Peyer's patch (tissue), 4 donors: Measurements from ENCODE around the gene TOMM7. TPM values are rescaled to one million over a fixed set of nuclear protein-coding genes. Genes with fewer than 3 reads are reported as not detected.

Experiments
- DNase-seq, 3 donors: peaks; one replicate each; pipeline ENCODE4 v3.0.0-alpha.2; 2017 to 2019
- H3K27ac ChIP-seq, 4 donors: fragments of 200-600 bp; sonication (generic); one replicate each; pipeline ENCODE4 v1.5.1; 2016 to 2019
- H3K27me3 ChIP-seq, 2 donors: fragments of 200-600 bp; sonication (generic); one replicate each; pipeline ENCODE4 v1.5.1; 2019
- H3K36me3 ChIP-seq, 3 donors: fragments of 200-600 bp; sonication (generic); one replicate each; pipeline ENCODE4 v1.5.1; 2016 to 2019
- H3K4me1 ChIP-seq, 4 donors: fragments of 200-600 bp; sonication (generic); one replicate each; pipeline ENCODE4 v1.5.1; 2016 to 2019
- H3K4me3 ChIP-seq, 4 donors: fragments of 200-600 bp; sonication (generic); 1 replicate in 3 of 4; 2 replicates in 1 of 4; pipeline ENCODE4 v1.5.1; 2016 to 2019; ENCODE audit warnings: mild to moderate bottlenecking in 1 of 4
- H3K9me3 ChIP-seq, 4 donors: fragments of 200-600 bp; sonication (generic); one replicate each; pipeline ENCODE4 v1.5.1; 2016 to 2019; ENCODE audit warnings: mild to moderate bottlenecking in 1 of 4
- CTCF ChIP-seq, 6 experiments: fragments of 450-650 bp in 4 of 6; fragments of 200-600 bp in 2 of 6; sonication (generic) in 1 of 6; IDR thresholded peaks; one replicate each; pipeline ENCODE4 v1.5.1; 2017 to 2019; ENCODE audit warnings: antibody characterized with exemption in 6 of 6, mild to moderate bottlenecking in 3 of 6, moderate library complexity in 1 of 6
- POLR2A ChIP-seq, 2 donors: fragments of 450-650 bp; IDR thresholded peaks; one replicate each; pipeline ENCODE4 v1.5.1; 2017; ENCODE audit warnings: antibody characterized with exemption in 2 of 2, mild to moderate bottlenecking in 2 of 2, moderate library complexity in 2 of 2
- small RNA-seq, 2 donors: library from RNA; depleted of rRNA; stranded (forward); fragments of <200 nt; gene quantifications; one replicate each; pipeline ENCODE3, GENCODE V24; 2016
- total RNA-seq, 4 donors: library from RNA; depleted of rRNA; stranded (reverse); fragments of >200 nt; gene quantifications; one replicate each; pipeline ENCODE4 v1.1.0, GENCODE V29; 2016

The TOMM7 gene
- total RNA-seq, 4 donors from 2014 or later: 78.6 to 89.8 (median 82.8) TPM

- no peak overlapping the region for H3K27ac ChIP-seq
- no peak for DNase-seq
- H3K4me1 ChIP-seq: no peaks in the 10 kb centered on the region
- no peak overlapping the region for H3K4me3 ChIP-seq
- no peaks in the 10 kb centered on the region for H3K9me3 ChIP-seq
- TF ChIP-seq POLR2A (IDR thresholded peaks at IDR 0.05): no peak
- no peak for TF ChIP-seq CTCF (IDR thresholded peaks at IDR 0.05)
- H3K27me3 ChIP-seq: no peaks in the 10 kb centered on the region
- H3K36me3 ChIP-seq: no peaks in the 10 kb centered on the region
These were observed 45.7 kb downstream of the TOMM7 start for GRCh38 chr7:22776964-22777363.

- Histone ChIP-seq H3K4me3 (no peak overlapping the region), H3K36me3 (no peaks in the 10 kb centered on the region), H3K27me3 (no peaks in the 10 kb centered on the region), H3K4me1 (no peaks in the 10 kb centered on the region), H3K27ac (no peak overlapping the region), H3K9me3 (no peaks in the 10 kb centered on the region)
- no peak for DNase-seq
- TF ChIP-seq CTCF (IDR thresholded peaks at IDR 0.05) (no peak), POLR2A (IDR thresholded peaks at IDR 0.05) (no peak)
These were observed 49.8 kb downstream of the TOMM7 start for GRCh38 chr7:22772885-22773284.

GRCh38 chr7:22771872-22772228 is 50.8 kb downstream of the TOMM7 start:
- no peaks in the 10 kb centered on the region for H3K9me3 ChIP-seq
- TF ChIP-seq POLR2A (IDR thresholded peaks at IDR 0.05) (no peak), CTCF (IDR thresholded peaks at IDR 0.05) (no peak)
- H3K27ac ChIP-seq: no peak overlapping the region
- no peak overlapping the region for H3K4me3 ChIP-seq
- DNase-seq: no peak
- H3K36me3 ChIP-seq: no peaks in the 10 kb centered on the region
- no peaks in the 10 kb centered on the region for H3K27me3 ChIP-seq
- H3K4me1 ChIP-seq: no peaks in the 10 kb centered on the region

GRCh38 chr7:22771194-22771871 is 51.3 kb downstream of the TOMM7 start:
- Histone ChIP-seq H3K9me3 (no peaks in the 10 kb centered on the region), H3K27ac (no peak overlapping the region), H3K4me1 (no peaks in the 10 kb centered on the region), H3K4me3 (no peak overlapping the region), H3K27me3 (no peaks in the 10 kb centered on the region), H3K36me3 (no peaks in the 10 kb centered on the region)
- TF ChIP-seq CTCF (IDR thresholded peaks at IDR 0.05) (no peak), POLR2A (IDR thresholded peaks at IDR 0.05) (no peak)
- DNase-seq: no peak

GRCh38 chr7:22765609-22766008 is 57.0 kb downstream of the TOMM7 start:
- Histone ChIP-seq H3K4me1 (no peaks in the 10 kb centered on the region), H3K4me3 (no peak overlapping the region), H3K9me3 (no peaks in the 10 kb centered on the region), H3K36me3 (no peaks in the 10 kb centered on the region), H3K27ac (no peak overlapping the region), H3K27me3 (no peaks in the 10 kb centered on the region)
- TF ChIP-seq POLR2A (IDR thresholded peaks at IDR 0.05): no peak
- DNase-seq: no peak

Small RNA genes within 50 kb of the gene (small RNA-seq; reads per million reads assigned to genes)
- 2,201 to 3,302 reads per million in 2 donors for gene SNORD93

Other genes starting within 250 kb of the TOMM7 start
- gene IL6, start 95.6 kb downstream of the TOMM7 start, total RNA-seq: 1 to 10 TPM in 1 of 4 donors, under 1 TPM in 1, not detected in 2; 0.94 to 5.0 TPM
- gene HYCC1, start 191.3 kb upstream of the TOMM7 start, total RNA-seq: 10 to 100 TPM; 26.0 to 47.0 (median 34.1) TPM